Panc1 (cell line): ENCODE results near the gene SUMF1. TPM values are rescaled to one million over a fixed set of nuclear protein-coding genes. Genes with fewer than 3 reads are reported as not detected.

Experiments
- ATAC-seq: fragments of 200-7000 bp; cut with Tn5 transposase; 2 replicates; pipeline ENCODE4 v1.9.1; 2020; ENCODE audit warnings: mild to moderate bottlenecking, moderate library complexity
- BruUV-seq: library from RNA; stranded (reverse); fragments of 400-500 nt; replicated peaks from 2 replicates; lab custom pipeline; 2021; lab: Mats Ljungman, UMichigan
- CTCF ChIA-PET: fragments of 300-600 bp; sonication (Branson Sonifier 250); formaldehyde crosslinking; loops from one replicate; lab custom pipeline; 2022; ENCODE audit warnings: antibody characterized with exemption; lab: Charles Lee
- POLR2A ChIA-PET: fragments of 300-600 bp; sonication (Branson Sonifier 250); formaldehyde crosslinking; loops from one replicate; lab custom pipeline; 2022; ENCODE audit warnings: antibody characterized with exemption; lab: Charles Lee
- DNase-seq: peaks from one replicate; pipeline ENCODE4 v3.0.0-alpha.2; 2010; ENCODE audit warnings: low read depth, low spot score
- H3K27ac ChIP-seq: 2 replicates; pipeline ENCODE4 v1.5.1; 2011; ENCODE audit warnings: mild to moderate bottlenecking, low read length, inconsistent platforms
- H3K27me3 ChIP-seq: fragments of 200-500 bp; sonication (Bioruptor generic); 2 replicates; pipeline ENCODE4 v1.6.0; 2014; ENCODE audit warnings: low read length, inconsistent platforms; ENCODE audit not compliant: control insufficient read depth, insufficient read depth
- H3K36me3 ChIP-seq: fragments of 200-500 bp; sonication (Bioruptor generic); 2 replicates; pipeline ENCODE4 v1.5.1; 2014; ENCODE audit warnings: inconsistent platforms, mild to moderate bottlenecking, low read length, moderate library complexity; ENCODE audit not compliant: control insufficient read depth, insufficient read depth
- H3K4me1 ChIP-seq: 2 replicates; pipeline ENCODE4 v1.5.1; 2011; ENCODE audit warnings: inconsistent platforms, mild to moderate bottlenecking, low read length, moderate library complexity; ENCODE audit not compliant: control insufficient read depth, insufficient read depth
- H3K4me3 ChIP-seq, 2 experiments: 2 replicates each; pipeline ENCODE4 v1.5.1; 2011 to 2012; ENCODE audit warnings: low read depth in 2 of 2, low read length in 2 of 2, mild to moderate bottlenecking in 2 of 2, inconsistent platforms in 1 of 2, moderate library complexity in 1 of 2
- H3K9me3 ChIP-seq: fragments of 200-500 bp; sonication (Bioruptor generic); 2 replicates; pipeline ENCODE4 v1.5.1; 2014; ENCODE audit warnings: low read depth, mild to moderate bottlenecking, inconsistent platforms, low read length, moderate library complexity; ENCODE audit not compliant: control insufficient read depth, insufficient read depth
- CTCF ChIP-seq: fragments of 450-650 bp; IDR thresholded peaks from 2 replicates; pipeline ENCODE4 v1.5.1; 2017; ENCODE audit warnings: mild to moderate bottlenecking
- POLR2AphosphoS5 ChIP-seq: IDR thresholded peaks from 2 replicates; pipeline ENCODE4 v1.6.1; 2012; ENCODE audit warnings: mild to moderate bottlenecking, low read depth, low read length, moderate library complexity
- REST ChIP-seq, 2 experiments: IDR thresholded peaks; 2 replicates each; pipeline ENCODE4 v1.6.1; 2011 to 2012; ENCODE audit warnings: low read depth in 2 of 2, control low read depth in 1 of 2, low read length in 1 of 2, mild to moderate bottlenecking in 1 of 2, moderate library complexity in 1 of 2; ENCODE audit not compliant: insufficient read depth in 1 of 2
- SIN3A ChIP-seq: IDR thresholded peaks from 2 replicates; pipeline ENCODE4 v1.6.1; 2012; ENCODE audit warnings: low read depth, mild to moderate bottlenecking, low read length, moderate library complexity, borderline replicate concordance; ENCODE audit not compliant: insufficient read depth
- TCF7L2 ChIP-seq: IDR thresholded peaks from 2 replicates; pipeline ENCODE4 v1.6.1; 2011; ENCODE audit warnings: mild to moderate bottlenecking, low read depth, low read length, inconsistent platforms
- in situ Hi-C: cut with HindIII; loops from 2 replicates; pipeline ENCODE4 v1.10.0; 2016; ENCODE audit warnings: low sequenced_read_pairs, low pct_unique_long_range_greater_than_20kb
- intact Hi-C: fragments of 100-400 bp; cut with micrococcal nuclease; formaldehyde crosslinking; loops from one replicate; pipeline ENCODE4 v1.10.0; 2022; ENCODE audit not compliant: unreplicated experiment
- total RNA-seq: library from RNA; stranded (reverse); gene quantifications from one replicate; pipeline ENCODE4 v1.2.1, GENCODE V29; 2021; ENCODE audit not compliant: unreplicated experiment

SUMF1 gene
- total RNA-seq, 1 experiment from 2014 or later: 15.5 TPM

- Histone ChIP-seq H3K27me3 (no peaks in the 10 kb centered on the region), H3K4me3 (no peak overlapping the region), H3K4me1 (no peaks in the 10 kb centered on the region), H3K36me3 (no peaks in the 10 kb centered on the region), H3K9me3 (no peaks in the 10 kb centered on the region), H3K27ac (no peak overlapping the region)
- ATAC-seq: no peak
- ChIA-PET POLR2A (interaction anchor here (1.0 kb wide), 1 partner anchor 93 kb away, joined by 3 read pairs; no protein-coding TSS in a partner anchor), CTCF (no interaction called here)
- DNase-seq: no peak
- in situ Hi-C loops (no loop called here), intact Hi-C loops (no loop called here)
- TF ChIP-seq POLR2AphosphoS5 (no peak), TCF7L2 (no peak), SIN3A (no peak), REST (IDR thresholded peaks at IDR 0.05; ENCODE audit: insufficient read depth in 1 of 2, low read depth in 2 of 2, low read length in 1 of 2) (no peak), CTCF (no peak)
- no TSS peak for BruUV-seq
These were observed 68.2 kb downstream of the SUMF1 start for GRCh38 chr3:4398941-4399245.

- no peak overlapping the region for H3K27ac ChIP-seq
- no peaks in the 10 kb centered on the region for H3K27me3 ChIP-seq
- no peaks in the 10 kb centered on the region for H3K36me3 ChIP-seq
- H3K4me3 ChIP-seq: no peak overlapping the region
- H3K4me1 ChIP-seq: no peaks in the 10 kb centered on the region
- intact Hi-C loops: no loop called here
- no peak for DNase-seq
- in situ Hi-C loops: no loop called here
- CTCF ChIA-PET: no interaction called here
- POLR2A ChIA-PET: interaction anchor here (1.0 kb wide), 1 partner anchor 94 kb away, joined by 3 read pairs; no protein-coding TSS in a partner anchor
- ATAC-seq: no peak
- no TSS peak for BruUV-seq
- no peaks in the 10 kb centered on the region for H3K9me3 ChIP-seq
- TF ChIP-seq CTCF (no peak), REST (IDR thresholded peaks at IDR 0.05; ENCODE audit: insufficient read depth in 1 of 2, low read depth in 2 of 2, low read length in 1 of 2) (no peak), SIN3A (no peak), POLR2AphosphoS5 (no peak), TCF7L2 (no peak)
These were observed 68.7 kb downstream of the SUMF1 start for GRCh38 chr3:4398120-4398940.
